HG02798 (cell line): Measurements from ENCODE around the gene DUSP5.
A peak's percentile ranks its signal among the peaks of the same experiment; 100 is the strongest.
"Not testable (repeated sequence)": the region's sequence is repeated elsewhere in the genome, so short reads cannot be mapped to it uniquely, and the experiment has no call there.

Experiments used
- ATAC-seq: cut with Tn5 transposase; IDR thresholded peaks from one replicate; pipeline ENCODE4 v1.9.1; 2021; ENCODE audit warnings: mild to moderate bottlenecking; ENCODE audit not compliant: unreplicated experiment, poor library complexity

The DUSP5 gene

DNA sequence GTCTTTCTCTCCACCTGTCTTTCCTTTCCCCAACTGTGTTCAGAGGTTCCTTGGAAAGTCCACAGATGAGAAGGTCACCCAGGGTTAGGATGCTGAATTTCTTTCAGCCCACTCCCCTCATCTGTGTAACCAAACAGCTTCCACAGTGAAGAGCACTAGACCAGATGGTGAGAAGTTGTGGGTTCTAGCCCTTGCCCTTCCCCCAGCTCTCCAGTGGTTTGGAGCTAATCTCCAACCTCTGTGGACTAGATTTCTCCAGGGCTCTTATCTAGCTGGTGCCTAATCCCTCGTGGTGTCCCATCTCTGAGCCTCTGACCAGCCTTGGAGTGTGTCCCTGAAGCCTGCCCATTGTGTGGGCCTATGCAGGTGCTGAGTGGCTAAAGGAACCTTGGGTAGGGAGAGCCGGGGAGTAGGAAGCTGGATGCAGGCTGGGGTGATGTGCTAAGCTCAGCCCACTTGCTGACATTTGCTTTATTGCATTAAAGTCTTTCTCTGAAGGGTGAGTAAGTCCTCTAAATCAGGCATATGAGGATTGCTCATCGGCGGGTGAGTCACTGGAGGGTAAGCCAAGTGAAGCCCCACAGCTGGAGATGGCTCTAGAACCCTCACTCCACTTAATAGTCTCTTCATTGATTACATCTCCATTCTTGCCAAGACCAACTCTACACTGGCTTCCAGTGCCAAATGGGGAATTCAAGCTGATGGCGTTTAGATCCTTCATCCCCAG lies 14.9 kb downstream of the DUSP5 start:
- ATAC-seq = no peak

DNA sequence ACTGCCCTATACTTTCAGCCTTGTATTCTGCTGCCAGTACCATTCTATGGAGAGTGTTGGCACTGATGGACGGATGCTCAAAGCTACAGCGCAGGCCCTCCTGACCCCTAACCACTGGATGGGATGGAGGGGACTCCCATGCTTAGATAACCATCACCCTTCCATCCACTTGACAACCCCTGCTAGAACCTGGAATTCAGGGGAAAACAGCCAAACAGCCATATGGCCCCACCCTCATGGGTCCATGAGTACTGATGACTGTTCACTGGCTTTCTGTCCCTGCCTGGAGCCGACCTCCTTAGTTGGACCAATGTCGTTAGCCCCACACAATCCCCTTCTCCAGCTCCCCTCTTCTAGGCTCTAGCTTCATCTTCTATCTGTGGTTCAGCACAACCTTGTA lies 16.2 kb downstream of the DUSP5 start:
- ATAC-seq = no peak

DNA sequence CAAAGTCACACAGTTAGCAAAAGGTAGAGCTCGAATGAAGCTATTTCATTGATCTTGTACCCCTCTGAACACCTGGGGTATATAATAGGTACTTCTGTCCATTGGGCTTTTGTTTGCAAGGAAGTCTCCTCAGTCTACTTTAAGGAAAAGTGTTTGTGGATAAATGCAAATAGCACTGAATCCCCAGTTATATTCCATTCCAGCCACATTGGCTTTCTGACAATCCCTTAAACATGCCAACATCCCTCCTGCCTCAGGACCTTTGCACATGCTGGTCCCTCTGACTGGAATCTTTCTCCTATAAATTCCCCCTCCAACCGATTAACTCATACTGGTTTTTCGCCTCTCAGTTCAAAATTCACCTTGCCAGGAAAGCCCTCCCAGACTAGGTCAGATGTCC lies 17.1 kb downstream of the DUSP5 start:
- ATAC-seq = no peak

DNA sequence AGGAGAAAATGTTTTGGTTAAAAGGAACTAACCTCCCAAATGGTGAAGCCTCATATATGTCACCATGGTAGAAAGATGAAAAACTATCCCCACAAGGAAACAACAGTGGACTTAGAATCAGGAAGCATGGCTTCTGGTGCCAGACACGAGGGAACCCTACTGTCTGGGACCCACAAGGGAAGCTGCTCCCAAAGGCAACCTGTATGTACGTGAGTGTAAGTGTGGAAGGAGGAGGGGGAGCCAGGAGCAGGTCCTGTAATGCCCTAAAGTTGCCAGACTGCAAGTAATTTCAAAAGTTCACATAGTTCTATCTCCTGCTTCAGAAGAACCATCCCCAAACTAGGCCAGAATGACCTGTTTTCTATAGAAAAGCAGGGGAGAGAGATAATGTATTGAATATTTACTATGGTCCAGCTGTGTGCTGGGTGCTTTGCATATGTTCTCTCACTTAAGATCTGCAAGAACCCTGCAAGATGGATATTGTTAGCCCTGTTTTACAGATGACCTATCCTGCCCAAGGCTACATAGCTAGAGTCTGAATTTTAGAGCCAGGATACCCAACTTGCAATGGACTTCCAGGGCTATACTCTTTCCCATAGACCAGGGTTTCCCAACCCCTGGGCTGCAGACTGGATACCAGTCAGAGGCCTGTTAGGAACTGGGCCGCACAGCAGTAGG lies 19.2 kb downstream of the DUSP5 start:
- ATAC-seq = no peak

DNA sequence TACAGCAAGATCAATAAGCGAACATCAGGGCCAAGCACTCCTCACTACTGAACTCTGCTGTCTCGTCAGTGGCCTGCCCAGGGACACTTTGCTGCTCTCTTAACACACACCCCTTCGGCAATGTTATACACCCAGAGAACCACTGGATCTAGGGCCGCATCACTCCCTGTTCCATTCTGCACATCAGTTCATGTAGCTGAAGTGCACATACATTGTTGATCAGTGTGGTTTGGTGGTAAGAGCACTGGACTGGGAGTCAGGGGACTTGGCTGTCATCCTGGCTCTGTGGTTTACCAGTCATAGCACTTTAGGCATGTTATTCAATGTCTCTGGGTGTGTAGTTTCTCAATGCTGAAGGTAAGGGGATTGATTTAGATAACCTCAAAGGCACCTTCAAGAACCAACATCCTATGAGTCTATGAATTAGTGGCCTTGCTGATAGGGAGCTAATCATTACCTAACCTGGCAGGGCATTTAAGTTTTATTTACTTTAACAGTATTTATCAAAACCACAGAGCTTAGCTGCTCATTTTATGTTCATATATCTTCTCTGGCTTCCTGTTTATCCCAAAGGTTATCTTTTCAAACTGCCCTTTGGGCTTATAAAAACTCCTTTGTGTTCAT lies 24.8 kb downstream of the DUSP5 start:
- no peak for ATAC-seq

DNA sequence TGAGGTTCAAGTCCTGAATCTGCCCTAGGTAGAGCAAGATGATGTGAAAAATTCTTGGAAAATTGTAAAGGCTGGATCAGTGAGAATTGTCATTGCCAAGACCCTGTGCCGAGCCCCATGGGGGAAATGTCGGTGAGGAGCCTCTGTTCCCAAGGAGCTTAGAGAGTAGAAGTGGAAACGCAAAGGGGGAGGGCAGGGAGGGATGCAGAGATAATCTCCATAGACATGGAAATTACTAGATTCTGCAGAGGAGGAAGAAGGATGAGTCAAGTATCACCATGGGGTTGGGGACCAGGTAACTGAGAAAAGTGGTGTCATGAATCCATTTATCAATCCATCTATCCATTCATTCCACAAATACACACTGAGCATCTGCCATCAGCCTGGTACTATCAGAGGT lies 26.0 kb downstream of the DUSP5 start:
- ATAC-seq = no peak

DNA sequence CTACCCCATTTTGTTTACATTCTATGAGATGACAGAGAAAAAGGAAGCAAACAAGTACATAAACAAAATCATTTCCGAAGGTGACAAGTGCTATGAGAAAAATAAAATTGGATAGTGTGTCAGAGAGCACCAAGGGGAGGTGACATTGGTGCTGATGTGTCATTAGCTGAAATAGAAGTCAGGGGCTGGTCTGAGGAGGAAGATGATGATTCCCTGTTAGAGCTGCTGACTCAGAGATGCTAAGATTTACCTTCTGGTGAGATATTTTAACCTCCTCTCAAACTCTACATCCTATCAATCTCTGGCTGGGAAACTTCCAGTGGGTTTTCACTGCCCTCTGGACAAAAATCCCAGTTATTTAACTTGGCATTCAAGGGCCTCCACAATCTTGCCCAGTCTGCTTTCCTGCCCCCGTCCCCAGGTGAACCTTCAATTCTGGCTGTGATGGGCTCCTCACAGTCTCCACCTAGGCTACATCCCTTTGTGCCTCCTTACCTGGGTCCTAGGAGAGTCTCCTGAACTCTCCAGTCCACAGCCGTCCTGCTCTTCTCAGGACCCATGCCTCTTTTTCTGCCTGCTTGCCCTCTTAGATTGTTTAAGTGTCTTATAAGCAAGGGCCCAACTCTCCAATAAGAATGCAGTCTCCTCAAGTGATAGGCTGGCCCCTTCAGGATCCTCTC lies 26.6 kb downstream of the DUSP5 start:
- ATAC-seq = no peak

DNA sequence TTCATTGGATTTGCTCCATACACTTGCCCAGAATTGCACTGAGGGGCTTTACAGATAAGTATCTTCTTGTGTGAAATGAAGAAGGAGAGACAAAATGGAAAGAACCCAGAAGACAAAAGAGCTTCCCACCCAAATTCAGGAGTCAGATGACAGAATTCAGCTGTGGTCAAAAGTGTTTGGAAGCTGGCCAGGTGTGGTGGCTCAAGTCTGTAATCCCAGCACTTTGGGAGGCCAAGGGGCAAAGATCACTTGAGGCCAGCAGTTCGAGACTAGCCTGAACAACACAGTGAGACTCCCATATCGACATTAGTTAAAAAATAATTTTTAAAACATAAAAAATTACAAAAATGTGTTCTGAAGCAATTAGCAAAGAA lies 27.1 kb downstream of the DUSP5 start:
- ATAC-seq = no peak

DNA sequence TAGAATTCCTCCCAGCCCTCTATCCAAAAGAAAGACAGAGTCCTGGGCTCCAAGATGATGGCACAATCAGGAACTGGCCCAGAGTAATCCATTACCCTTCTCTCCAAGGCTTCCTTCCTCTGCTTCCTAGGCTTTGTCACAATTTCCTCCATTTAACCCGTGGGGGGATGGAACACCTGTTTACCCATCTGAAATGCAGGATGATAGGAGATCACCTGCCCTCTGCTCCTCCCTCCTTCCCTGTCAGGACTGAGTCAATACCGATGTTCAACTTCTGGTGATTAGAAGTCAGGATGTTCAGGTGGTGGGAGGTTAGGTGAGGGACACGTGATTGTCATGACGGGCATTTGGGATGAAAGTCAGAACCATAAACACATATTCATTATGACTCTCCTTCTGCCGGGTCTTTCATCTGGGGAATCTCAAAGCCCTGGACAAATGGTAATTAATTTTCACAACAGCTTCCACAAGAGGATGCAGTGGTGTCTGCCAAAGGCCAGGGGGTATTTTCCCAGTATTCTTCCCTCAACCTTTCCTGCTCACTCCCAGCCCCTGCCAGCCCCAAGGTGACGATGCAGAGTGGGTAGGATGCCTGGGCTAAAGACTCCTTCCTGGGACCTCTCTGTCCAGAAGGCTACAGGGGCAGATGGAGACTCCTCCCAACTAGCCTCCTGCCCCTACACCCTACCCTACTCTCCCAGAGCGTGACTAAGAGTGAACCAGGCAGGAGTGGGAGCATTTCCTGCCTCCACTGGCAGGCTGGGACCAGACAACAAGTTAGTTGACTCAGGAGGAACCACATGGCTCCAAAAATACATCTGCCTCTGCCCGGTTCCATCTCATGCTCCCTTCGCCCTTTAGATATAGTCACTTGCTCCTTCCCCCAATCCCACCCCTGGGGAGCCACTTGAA lies 27.9 kb downstream of the DUSP5 start:
- no peak for ATAC-seq

DNA sequence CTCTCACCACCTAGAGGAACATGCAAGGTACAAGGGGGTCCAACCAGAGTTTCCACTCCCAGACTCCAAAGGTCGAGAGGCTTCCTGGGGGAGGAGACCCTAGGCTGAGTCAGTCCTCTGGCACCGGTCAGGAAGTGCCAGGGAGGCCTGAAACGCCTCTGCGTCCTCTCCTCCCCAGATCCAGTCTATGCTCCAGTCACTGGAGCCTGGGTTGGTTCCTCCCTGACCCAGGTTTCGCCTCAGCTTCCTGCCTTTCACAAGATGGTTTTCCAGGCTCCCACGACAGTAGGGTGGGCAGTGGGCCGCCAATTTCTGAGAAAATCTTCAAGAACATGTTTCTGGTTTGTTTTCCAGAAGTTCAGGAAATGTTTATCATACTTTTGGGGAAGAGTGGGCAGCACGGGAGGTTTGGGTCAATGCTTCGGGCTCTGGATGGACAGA lies 30.0 kb downstream of the DUSP5 start:
- no peak for ATAC-seq

DNA sequence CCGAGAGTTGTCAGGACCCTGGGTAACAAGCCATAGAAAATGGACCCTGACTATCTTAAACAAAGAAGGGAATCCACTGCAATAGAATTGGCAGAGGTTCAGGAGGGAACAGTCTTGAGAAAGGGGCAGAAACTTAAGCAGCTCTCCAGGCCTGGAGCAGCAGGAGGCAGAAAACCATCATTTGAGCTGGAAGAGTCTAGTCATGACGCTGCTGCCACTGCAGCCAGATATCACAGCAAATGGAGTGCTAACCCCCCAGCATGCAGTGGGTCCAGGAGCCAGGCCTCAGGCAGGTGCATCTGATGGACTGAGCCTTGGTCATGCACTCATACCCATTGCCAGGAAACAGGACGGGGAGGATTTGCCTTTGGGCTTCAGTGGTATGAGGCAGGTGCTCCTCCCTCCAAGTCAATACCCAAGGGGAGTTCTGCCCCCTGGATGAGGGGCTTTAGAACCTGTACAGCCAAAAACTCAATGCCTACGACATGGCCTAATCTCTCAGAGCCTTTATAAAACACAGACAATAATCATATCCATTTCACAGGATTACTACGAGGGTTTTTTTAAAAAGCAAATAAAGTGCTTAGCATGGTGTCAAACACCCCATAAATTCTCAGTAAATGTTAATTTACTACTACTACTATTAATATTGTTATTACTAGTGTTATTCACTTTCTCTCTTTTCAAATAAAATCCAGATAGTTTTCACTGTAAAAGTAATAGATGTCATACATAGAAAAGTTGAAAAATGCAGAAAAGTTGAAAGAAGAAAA lies 30.7 kb downstream of the DUSP5 start:
- peak; percentile 17 for ATAC-seq

DNA sequence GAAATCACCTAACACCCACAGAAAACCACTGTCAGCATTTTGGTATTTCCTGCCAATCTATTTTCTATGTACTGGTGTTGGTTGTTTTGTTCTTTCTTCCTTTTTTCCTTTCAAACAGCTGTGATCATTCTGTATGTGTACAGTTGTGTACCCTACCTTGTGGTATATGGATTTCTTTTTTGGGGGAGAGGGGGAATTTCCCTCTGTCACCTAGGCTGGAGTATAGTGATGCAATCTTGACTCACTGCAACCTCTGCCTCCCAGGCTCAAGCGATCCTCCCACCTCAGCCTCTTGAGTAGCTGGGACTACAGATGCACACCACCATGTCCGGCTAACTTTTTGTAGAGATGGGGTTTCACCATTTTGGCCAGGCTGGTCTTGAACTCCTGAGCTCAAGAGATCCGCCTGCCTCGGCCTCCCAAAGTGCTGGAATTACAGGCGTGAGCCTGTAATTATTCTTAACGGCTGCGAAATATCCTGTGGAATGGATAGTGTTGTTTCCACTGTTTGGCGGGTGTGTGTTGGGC lies 31.4 kb downstream of the DUSP5 start:
- ATAC-seq = peak; percentile 86

DNA sequence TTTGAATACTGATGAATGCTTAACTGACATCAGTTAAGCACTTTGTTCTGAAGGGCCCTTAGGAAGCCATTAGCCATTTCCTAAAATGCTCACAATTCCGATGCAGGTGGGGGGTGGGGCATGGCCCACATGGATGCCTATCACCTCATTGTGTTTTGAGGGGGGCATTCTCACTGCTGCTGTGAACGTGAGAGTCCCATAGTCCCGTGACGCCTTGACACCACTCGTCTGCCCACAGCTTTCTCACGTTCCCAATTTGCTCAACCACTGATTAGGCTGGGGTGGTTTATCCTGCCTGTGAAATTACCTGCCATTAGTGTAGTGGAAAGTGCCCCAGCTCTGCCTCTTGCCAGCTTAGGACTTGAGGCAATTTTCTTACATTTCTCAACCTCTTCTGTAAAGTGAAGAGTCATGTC lies 31.9 kb downstream of the DUSP5 start:
- ATAC-seq = no peak

DNA sequence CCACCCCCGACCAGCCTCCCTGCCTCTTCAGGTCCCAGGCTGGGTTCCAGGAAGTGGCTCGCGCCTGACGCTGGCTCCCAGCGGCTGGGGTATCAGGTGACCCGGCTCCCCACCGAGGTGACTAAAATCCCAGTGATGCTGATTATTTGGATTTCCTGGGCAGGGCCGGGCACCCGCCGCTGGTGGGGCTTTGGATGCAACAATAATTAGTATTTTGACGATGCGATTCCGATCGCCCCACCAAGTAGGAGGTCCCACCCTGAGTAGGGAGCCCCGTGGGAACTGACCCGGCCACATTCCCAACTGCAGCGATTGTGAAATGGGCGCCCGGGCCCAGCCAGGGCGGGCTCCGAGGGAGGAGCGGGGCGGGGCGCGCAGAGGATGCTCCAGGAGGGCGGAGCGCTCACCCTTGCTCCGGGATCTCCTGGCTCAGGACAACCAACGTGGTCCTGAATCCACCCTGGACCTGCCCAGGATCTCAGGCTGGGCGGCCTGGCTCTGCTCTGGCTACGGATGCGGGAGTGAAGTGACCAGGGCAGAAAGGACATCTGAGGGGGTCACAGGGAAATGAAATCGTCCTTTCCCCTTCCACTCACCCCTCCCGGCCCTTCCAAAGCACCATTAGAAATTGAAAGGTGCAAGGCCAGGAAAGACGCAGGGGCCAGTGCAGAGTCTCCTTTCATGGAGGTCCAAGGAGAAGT lies 32.6 kb downstream of the DUSP5 start:
- ATAC-seq = no peak

DNA sequence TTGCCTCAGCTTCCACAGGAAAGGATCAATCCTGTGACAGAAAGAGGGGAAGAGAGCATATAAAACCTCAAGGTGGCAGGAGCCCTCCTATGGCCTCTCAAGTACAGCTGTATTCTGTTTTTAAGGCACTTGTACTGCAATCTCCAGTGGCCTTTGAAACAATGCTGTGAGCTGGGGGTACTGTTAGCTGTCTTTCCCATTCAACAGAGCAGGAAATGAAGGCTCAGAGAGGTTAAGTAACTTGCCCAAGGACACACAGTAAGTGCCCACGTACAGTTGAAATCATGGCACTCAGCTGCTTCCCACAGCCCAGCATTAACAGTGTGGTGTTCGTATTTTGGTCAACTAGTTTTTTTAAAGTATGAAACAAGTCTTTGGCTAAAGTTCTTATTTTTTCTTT lies 34.0 kb downstream of the DUSP5 start:
- no peak for ATAC-seq

DNA sequence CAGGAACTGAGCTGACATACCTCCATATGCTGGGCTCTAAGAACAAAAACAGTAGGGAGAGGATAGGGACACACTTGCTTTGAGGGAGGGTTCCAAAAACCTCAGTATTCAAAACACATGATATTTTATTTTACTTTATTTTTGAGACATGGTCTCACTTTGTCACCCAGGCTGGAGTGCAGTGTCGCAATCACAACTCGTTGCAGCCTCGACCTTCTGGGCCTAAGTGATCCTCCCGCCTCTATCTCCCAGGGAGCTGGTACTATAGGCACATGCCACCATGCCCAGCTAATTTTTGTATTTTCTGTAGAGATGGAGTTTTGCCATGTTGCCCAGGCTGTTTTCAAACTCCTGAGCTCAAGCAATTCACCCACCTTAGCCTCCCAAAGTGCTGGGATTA lies 34.9 kb downstream of the DUSP5 start:
- not testable (repeated sequence) for ATAC-seq

DNA sequence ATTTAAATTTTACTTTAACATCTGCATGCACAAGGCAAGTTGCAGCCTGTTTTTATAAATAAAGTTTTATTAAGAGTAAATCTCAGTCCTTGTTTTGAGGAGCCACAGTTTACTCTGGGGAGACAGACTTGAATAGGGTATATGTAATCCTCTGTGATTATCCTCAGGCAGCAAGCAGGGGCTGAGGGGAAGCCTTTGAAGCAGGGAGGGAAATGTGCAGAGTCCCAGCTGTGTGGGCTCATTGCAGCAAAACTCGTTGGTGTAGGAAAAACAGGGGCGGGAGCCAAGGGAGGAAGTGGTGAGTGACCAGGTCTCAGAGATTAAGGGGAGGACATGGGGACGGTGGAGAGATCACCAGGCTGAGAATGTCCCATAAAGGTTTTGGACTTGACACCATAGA lies 35.4 kb downstream of the DUSP5 start:
- ATAC-seq = no peak

DNA sequence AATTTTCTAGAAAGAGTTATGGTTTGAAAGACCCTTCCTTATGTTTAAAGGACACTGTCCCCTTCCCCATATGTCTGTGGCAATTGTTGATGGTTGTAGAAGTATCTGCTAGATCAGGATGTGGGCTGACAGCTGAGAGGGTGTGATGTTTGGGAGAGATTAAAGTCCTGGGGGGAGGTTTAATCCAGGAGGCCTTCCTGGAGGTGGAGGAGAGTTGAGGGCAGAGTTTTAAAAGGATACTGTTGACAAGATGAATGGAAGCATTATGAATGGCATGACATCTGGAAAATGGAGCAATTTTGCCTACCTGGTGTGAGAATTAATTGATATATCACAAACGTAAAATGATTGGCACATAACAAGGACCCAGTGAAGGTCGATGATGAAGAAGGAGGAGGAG lies 36.9 kb downstream of the DUSP5 start:
- no peak for ATAC-seq
